Activated CD8-positive, alpha-beta T cell treated with anti-CD3 and anti-CD28 coated beads for 36 hours (primary cell): ENCODE measurements around the gene ELAC1. TPM values are rescaled to one million over a fixed set of nuclear protein-coding genes. Genes with fewer than 3 reads are reported as not detected.

Experiments used
- ATAC-seq: fragments of 200-7000 bp; cut with Tn5 transposase; one replicate; pipeline ENCODE4 v1.10.0; 2021; ENCODE audit warnings: mild to moderate bottlenecking, moderate library complexity
- CTCF ChIA-PET: fragments of 350-600 bp; sonication (Branson Sonifier 250); formaldehyde crosslinking; loops from one replicate; lab custom pipeline; 2021; ENCODE audit warnings: antibody characterized with exemption; lab: Charles Lee
- POLR2A ChIA-PET: fragments of 350-600 bp; sonication (Branson Sonifier 250); formaldehyde crosslinking; loops from one replicate; lab custom pipeline; 2021; ENCODE audit warnings: antibody characterized with exemption; lab: Charles Lee
- DNase-seq: peaks from one replicate; pipeline ENCODE4 v3.0.0-alpha.2; 2020
- H3K27ac Mint-ChIP-seq: one replicate; pipeline ENCODE4 v1.8.0; 2021; ENCODE audit warnings: mild to moderate bottlenecking, mixed read lengths
- H3K27me3 Mint-ChIP-seq: one replicate; pipeline ENCODE4 v1.8.0; 2021; ENCODE audit warnings: mixed read lengths
- H3K36me3 Mint-ChIP-seq: one replicate; pipeline ENCODE4 v1.8.0; 2021; ENCODE audit warnings: low read depth, mixed read lengths
- H3K4me1 Mint-ChIP-seq: one replicate; pipeline ENCODE4 v1.8.0; 2021; ENCODE audit warnings: low read depth, mixed read lengths
- H3K4me3 Mint-ChIP-seq: one replicate; pipeline ENCODE4 v1.8.0; 2021; ENCODE audit warnings: mild to moderate bottlenecking, moderate library complexity, mixed read lengths
- H3K9me3 Mint-ChIP-seq: one replicate; pipeline ENCODE4 v1.8.0; 2021; ENCODE audit warnings: mixed read lengths
- intact Hi-C: fragments of 100-400 bp; cut with micrococcal nuclease; formaldehyde crosslinking; loops from one replicate; pipeline ENCODE4 v1.10.0; 2022
- total RNA-seq, 2 experiments: library from RNA; stranded (reverse); gene quantifications; one replicate each; pipeline ENCODE4 v1.2.3, GENCODE V29; 2021
- TF ChIP-seq, protein P1 (sequence below): fragments of 200-600 bp; IDR thresholded peaks from one replicate; pipeline ENCODE4 v1.8.0; 2022; ENCODE audit warnings: antibody characterized with exemption, mild to moderate bottlenecking

The ELAC1 gene
- total RNA-seq, 2 experiments from 2014 or later, result 5.1 to 5.4 TPM

- TF ChIP-seq, protein P1, sequence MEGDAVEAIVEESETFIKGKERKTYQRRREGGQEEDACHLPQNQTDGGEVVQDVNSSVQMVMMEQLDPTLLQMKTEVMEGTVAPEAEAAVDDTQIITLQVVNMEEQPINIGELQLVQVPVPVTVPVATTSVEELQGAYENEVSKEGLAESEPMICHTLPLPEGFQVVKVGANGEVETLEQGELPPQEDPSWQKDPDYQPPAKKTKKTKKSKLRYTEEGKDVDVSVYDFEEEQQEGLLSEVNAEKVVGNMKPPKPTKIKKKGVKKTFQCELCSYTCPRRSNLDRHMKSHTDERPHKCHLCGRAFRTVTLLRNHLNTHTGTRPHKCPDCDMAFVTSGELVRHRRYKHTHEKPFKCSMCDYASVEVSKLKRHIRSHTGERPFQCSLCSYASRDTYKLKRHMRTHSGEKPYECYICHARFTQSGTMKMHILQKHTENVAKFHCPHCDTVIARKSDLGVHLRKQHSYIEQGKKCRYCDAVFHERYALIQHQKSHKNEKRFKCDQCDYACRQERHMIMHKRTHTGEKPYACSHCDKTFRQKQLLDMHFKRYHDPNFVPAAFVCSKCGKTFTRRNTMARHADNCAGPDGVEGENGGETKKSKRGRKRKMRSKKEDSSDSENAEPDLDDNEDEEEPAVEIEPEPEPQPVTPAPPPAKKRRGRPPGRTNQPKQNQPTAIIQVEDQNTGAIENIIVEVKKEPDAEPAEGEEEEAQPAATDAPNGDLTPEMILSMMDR, result no peak
- H3K27me3 Mint-ChIP-seq, result no peaks in the 10 kb centered on the region
- ChIA-PET POLR2A (no interaction called here), CTCF (interaction anchor here (1.4 kb wide), 1 partner anchor 113 kb away, joined by 4 read pairs; no protein-coding TSS in a partner anchor)
- H3K27ac Mint-ChIP-seq, result no peak overlapping the region
- DNase-seq (no peak), ATAC-seq (no peak)
- H3K36me3 Mint-ChIP-seq, result peaks cover 16% of the 10 kb centered on the region
- no peaks in the 10 kb centered on the region for H3K9me3 Mint-ChIP-seq
- H3K4me1 Mint-ChIP-seq, result peaks cover 5% of the 10 kb centered on the region
- no peak overlapping the region for H3K4me3 Mint-ChIP-seq
- intact Hi-C loops, result no loop called here
Observed at GRCh38 chr18:50933684-50934083, 34.2 kb upstream of the ELAC1 start.

GRCh38 chr18:50934545-50935211 is 33.2 kb upstream of the ELAC1 start:
- H3K27ac Mint-ChIP-seq, result no peak overlapping the region
- ChIA-PET CTCF (interaction anchor here (1.4 kb wide), 1 partner anchor 114 kb away, joined by 4 read pairs; no protein-coding TSS in a partner anchor), POLR2A (no interaction called here)
- H3K4me1 Mint-ChIP-seq, result peaks cover 5% of the 10 kb centered on the region
- ATAC-seq, result no peak
- peaks cover 16% of the 10 kb centered on the region for H3K36me3 Mint-ChIP-seq
- intact Hi-C loops, result no loop called here
- no peak for DNase-seq
- no peak overlapping the region for H3K4me3 Mint-ChIP-seq
- TF ChIP-seq, protein P1, result no peak
- H3K27me3 Mint-ChIP-seq, result no peaks in the 10 kb centered on the region
- no peaks in the 10 kb centered on the region for H3K9me3 Mint-ChIP-seq

DNA sequence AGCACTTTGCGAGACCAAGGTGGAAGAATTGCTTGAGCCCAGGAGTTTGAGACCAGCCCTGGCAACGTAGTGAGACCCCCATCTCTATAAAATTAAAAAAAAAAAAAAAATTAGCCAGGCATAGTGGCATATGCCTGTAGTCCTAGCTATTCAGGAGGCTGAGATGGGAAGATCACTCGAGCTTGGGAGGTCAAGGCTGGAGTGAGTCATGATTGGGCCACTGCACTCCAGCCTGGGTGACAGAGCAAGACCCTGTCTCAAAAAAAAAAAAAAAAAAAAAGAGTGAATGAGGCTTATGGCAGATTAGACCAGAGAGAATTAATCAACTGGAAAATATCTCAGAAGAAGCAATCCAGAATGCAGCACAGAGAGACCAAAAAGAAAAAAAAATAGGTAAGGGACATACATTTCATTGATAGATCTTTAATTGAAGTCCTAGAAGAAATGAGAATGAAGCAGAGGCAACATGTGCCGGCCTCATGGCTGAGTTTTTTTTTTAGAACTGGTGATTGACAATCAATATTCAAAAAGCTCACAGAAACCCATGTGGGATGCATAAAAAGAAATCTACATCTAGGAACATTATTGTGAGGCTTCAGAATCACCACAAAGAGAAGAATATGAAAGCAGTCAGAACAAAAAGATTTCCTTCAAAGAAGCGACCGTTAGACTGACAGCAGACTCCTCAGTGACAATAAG is 32.2 kb upstream of the ELAC1 start:
- Mint-ChIP-seq H3K9me3 (no peaks in the 10 kb centered on the region), H3K4me1 (peaks cover 5% of the 10 kb centered on the region), H3K27me3 (no peaks in the 10 kb centered on the region), H3K27ac (peak overlapping the region; percentile 45), H3K4me3 (no peak overlapping the region), H3K36me3 (peaks cover 16% of the 10 kb centered on the region)
- intact Hi-C loops, result no loop called here
- ATAC-seq, result no peak
- TF ChIP-seq, protein P1, result no peak
- ChIA-PET POLR2A (no interaction called here), CTCF (no interaction called here)
- no peak for DNase-seq

GRCh38 chr18:50937183-50937582 is 30.7 kb upstream of the ELAC1 start:
- no peak overlapping the region for H3K4me3 Mint-ChIP-seq
- peak overlapping the region; percentile 63 for H3K27ac Mint-ChIP-seq
- no peaks in the 10 kb centered on the region for H3K9me3 Mint-ChIP-seq
- intact Hi-C loops, result no loop called here
- ATAC-seq, result no peak
- peaks cover 5% of the 10 kb centered on the region for H3K4me1 Mint-ChIP-seq
- CTCF ChIA-PET, result no interaction called here
- no peaks in the 10 kb centered on the region for H3K27me3 Mint-ChIP-seq
- TF ChIP-seq, protein P1, result no peak
- POLR2A ChIA-PET, result interaction anchor here (0.7 kb wide), 1 partner anchor 29 kb away, joined by 5 read pairs; no protein-coding TSS in a partner anchor
- H3K36me3 Mint-ChIP-seq, result peaks cover 18% of the 10 kb centered on the region
- DNase-seq, result no peak

DNA sequence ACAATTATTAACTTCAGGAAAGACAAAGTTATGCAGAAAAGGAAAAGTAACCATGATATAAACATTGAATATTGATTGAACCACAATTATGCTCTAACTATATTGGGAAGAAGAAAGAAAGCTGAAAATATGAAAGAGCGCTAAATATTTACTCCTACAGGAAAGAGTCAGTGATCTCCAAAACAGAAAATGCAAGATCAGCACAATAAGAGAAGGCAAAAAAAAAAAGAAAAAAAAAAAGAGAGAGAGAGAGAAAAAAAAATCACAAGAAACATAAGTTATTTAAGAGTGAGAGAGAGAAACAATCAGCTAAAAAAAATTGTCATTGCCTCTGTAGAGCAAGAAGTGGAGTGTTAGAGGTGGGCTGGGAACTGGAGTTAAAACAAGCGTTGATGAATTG is 28.9 kb upstream of the ELAC1 start:
- POLR2A ChIA-PET, result no interaction called here
- H3K4me1 Mint-ChIP-seq, result peaks cover 5% of the 10 kb centered on the region
- H3K36me3 Mint-ChIP-seq, result peaks cover 17% of the 10 kb centered on the region
- no peaks in the 10 kb centered on the region for H3K9me3 Mint-ChIP-seq
- H3K4me3 Mint-ChIP-seq, result no peak overlapping the region
- TF ChIP-seq, protein P1, result no peak
- H3K27ac Mint-ChIP-seq, result no peak overlapping the region
- DNase-seq (no peak), ATAC-seq (no peak)
- H3K27me3 Mint-ChIP-seq, result no peaks in the 10 kb centered on the region
- intact Hi-C loops, result no loop called here
- CTCF ChIA-PET, result interaction anchor here (0.9 to 1.3 kb wide), 3 partner anchors 58 to 119 kb away, joined by 3 to 4 read pairs (median 3); no protein-coding TSS in a partner anchor
